Neural progenitor cell (in vitro differentiated cells): ENCODE results near the gene ZC3H13. TPM values are rescaled to one million over a fixed set of nuclear protein-coding genes. Genes with fewer than 3 reads are reported as not detected.

Experiments used
- DNase-seq: peaks from one replicate; pipeline ENCODE4 v3.0.0-alpha.2; 2016; ENCODE audit warnings: low spot score
- H2AFZ ChIP-seq: fragments of 200-600 bp; sonication (generic); replicated peaks from 2 replicates; pipeline ENCODE4 v1.6.1; 2016; ENCODE audit warnings: antibody characterized with exemption
- H3F3A ChIP-seq: fragments of 200-600 bp; sonication (generic); 2 replicates; pipeline ENCODE4 v1.6.1; 2016; ENCODE audit warnings: antibody characterized with exemption, low read depth
- H3K27ac ChIP-seq: fragments of 200-600 bp; sonication (generic); 2 replicates; pipeline ENCODE4 v1.5.1; 2016; ENCODE audit warnings: mild to moderate bottlenecking
- H3K27me3 ChIP-seq: fragments of 200-600 bp; sonication (generic); 2 replicates; pipeline ENCODE4 v1.6.1; 2016; ENCODE audit warnings: mild to moderate bottlenecking, moderate library complexity
- H3K36me3 ChIP-seq: fragments of 200-600 bp; sonication (generic); 2 replicates; pipeline ENCODE4 v1.5.1; 2016
- H3K4me1 ChIP-seq: fragments of 200-600 bp; sonication (generic); 2 replicates; pipeline ENCODE4 v1.6.1; 2016; ENCODE audit warnings: mixed run types
- H3K4me2 ChIP-seq: fragments of 200-600 bp; sonication (generic); 2 replicates; pipeline ENCODE4 v1.6.1; 2016
- H3K4me3 ChIP-seq: fragments of 200-600 bp; sonication (generic); 2 replicates; pipeline ENCODE4 v1.5.1; 2016
- H3K79me2 ChIP-seq: fragments of 200-600 bp; sonication (generic); 2 replicates; pipeline ENCODE4 v1.6.1; 2016; ENCODE audit warnings: low read depth
- H3K9ac ChIP-seq: fragments of 200-600 bp; sonication (generic); 2 replicates; pipeline ENCODE4 v1.6.1; 2016
- H3K9me3 ChIP-seq: fragments of 200-600 bp; sonication (generic); 2 replicates; pipeline ENCODE4 v1.5.1; 2016; ENCODE audit warnings: low read depth
- H4K20me1 ChIP-seq: fragments of 200-600 bp; sonication (generic); 2 replicates; pipeline ENCODE4 v1.6.1; 2016; ENCODE audit warnings: low read depth
- H3K27ac Mint-ChIP-seq: 3 replicates; pipeline ENCODE4 v1.8.0; 2021; ENCODE audit warnings: mixed read lengths
- H3K27me3 Mint-ChIP-seq: 2 replicates; pipeline ENCODE4 v1.8.0; 2022; ENCODE audit warnings: low read depth, mild to moderate bottlenecking, inconsistent platforms, moderate library complexity, mixed read lengths; ENCODE audit not compliant: insufficient read depth
- H3K36me3 Mint-ChIP-seq: 3 replicates; pipeline ENCODE4 v1.8.0; 2021; ENCODE audit warnings: mixed read lengths
- H3K4me1 Mint-ChIP-seq: 3 replicates; pipeline ENCODE4 v1.8.0; 2021; ENCODE audit warnings: mixed read lengths
- H3K4me3 Mint-ChIP-seq: 3 replicates; pipeline ENCODE4 v1.8.0; 2021; ENCODE audit warnings: mild to moderate bottlenecking, moderate library complexity, mixed read lengths
- H3K9me3 Mint-ChIP-seq: 3 replicates; pipeline ENCODE4 v1.8.0; 2020; ENCODE audit warnings: mixed read lengths
- CTCF ChIP-seq: fragments of 200-600 bp; sonication (generic); IDR thresholded peaks from 2 replicates; pipeline ENCODE4 v1.5.1; 2017; ENCODE audit warnings: antibody characterized with exemption, mild to moderate bottlenecking
- EZH2 ChIP-seq: fragments of 200-600 bp; sonication (generic); IDR thresholded peaks from 2 replicates; pipeline ENCODE4 v1.6.1; 2017; ENCODE audit warnings: antibody characterized with exemption, mild to moderate bottlenecking, moderate library complexity
- EZH2phosphoT487 ChIP-seq: fragments of 200-600 bp; sonication (generic); IDR thresholded peaks from 2 replicates; pipeline ENCODE4 v1.6.1; 2017; ENCODE audit warnings: antibody characterized with exemption
- total RNA-seq: library from RNA; depleted of rRNA; stranded (reverse); fragments of >200 nt; gene quantifications from 2 replicates; pipeline ENCODE4 v1.2.3, GENCODE V29; 2015; ENCODE audit warnings: low replicate concordance

The ZC3H13 gene
- total RNA-seq, 1 donor from 2014 or later, result 41.4 TPM

- H3K9ac ChIP-seq, result no peak overlapping the region
- H3K27me3 Mint-ChIP-seq, result peaks cover 7% of the 10 kb centered on the region
- TF ChIP-seq CTCF (no peak), EZH2phosphoT487 (no peak), EZH2 (no peak)
Observed at GRCh38 chr13:45932172-45932571, 120.4 kb downstream of the ZC3H13 start.

GRCh38 chr13:45931211-45931610 is 121.3 kb downstream of the ZC3H13 start:
- no peak overlapping the region for H3K4me3 Mint-ChIP-seq
- TF ChIP-seq EZH2phosphoT487, result no peak
- TF ChIP-seq CTCF, result no peak
- TF ChIP-seq EZH2, result no peak
- no peaks in the 10 kb centered on the region for H3K36me3 ChIP-seq
- H3K9me3 Mint-ChIP-seq, result peaks cover 3% of the 10 kb centered on the region
- no peak overlapping the region for H3K27ac ChIP-seq
- H3K4me1 ChIP-seq, result no peaks in the 10 kb centered on the region
- no peaks in the 10 kb centered on the region for H3F3A ChIP-seq
- H2AFZ ChIP-seq, result no peak overlapping the region
- no peaks in the 10 kb centered on the region for H3K27me3 ChIP-seq
- H3K27ac Mint-ChIP-seq, result no peak overlapping the region
- no peaks in the 10 kb centered on the region for H4K20me1 ChIP-seq
- no peak overlapping the region for H3K4me3 ChIP-seq
- DNase-seq, result no peak
- no peaks in the 10 kb centered on the region for H3K36me3 Mint-ChIP-seq
- no peaks in the 10 kb centered on the region for H3K79me2 ChIP-seq
- H3K27me3 Mint-ChIP-seq, result peaks cover 7% of the 10 kb centered on the region
- H3K9me3 ChIP-seq, result no peaks in the 10 kb centered on the region
- no peak overlapping the region for H3K9ac ChIP-seq
- no peak overlapping the region for H3K4me2 ChIP-seq
- H3K4me1 Mint-ChIP-seq, result no peaks in the 10 kb centered on the region

More at GRCh38 chr13:45932172-45932571, 120.4 kb downstream of the ZC3H13 start:
- no peaks in the 10 kb centered on the region for H3K9me3 ChIP-seq
- no peaks in the 10 kb centered on the region for H3K4me1 Mint-ChIP-seq
- no peaks in the 10 kb centered on the region for H3K4me1 ChIP-seq
- no peak overlapping the region for H3K27ac Mint-ChIP-seq
- H4K20me1 ChIP-seq, result no peaks in the 10 kb centered on the region
- H3K27ac ChIP-seq, result no peak overlapping the region
- no peak overlapping the region for H3K4me3 ChIP-seq
- H3K79me2 ChIP-seq, result no peaks in the 10 kb centered on the region
- no peaks in the 10 kb centered on the region for H3K36me3 Mint-ChIP-seq
- H3K4me2 ChIP-seq, result no peak overlapping the region
- no peak overlapping the region for H2AFZ ChIP-seq
- H3K27me3 ChIP-seq, result no peaks in the 10 kb centered on the region
- no peak overlapping the region for H3K4me3 Mint-ChIP-seq
- peaks cover 3% of the 10 kb centered on the region for H3K9me3 Mint-ChIP-seq
- H3K36me3 ChIP-seq, result no peaks in the 10 kb centered on the region
- no peaks in the 10 kb centered on the region for H3F3A ChIP-seq
- DNase-seq, result no peak

GRCh38 chr13:45930177-45930576 is 122.4 kb downstream of the ZC3H13 start:
- H3K27ac ChIP-seq, result no peak overlapping the region
- H2AFZ ChIP-seq, result no peak overlapping the region
- no peaks in the 10 kb centered on the region for H3K79me2 ChIP-seq
- no peaks in the 10 kb centered on the region for H3K4me1 ChIP-seq
- no peaks in the 10 kb centered on the region for H3K36me3 ChIP-seq
- no peaks in the 10 kb centered on the region for H4K20me1 ChIP-seq
- no peaks in the 10 kb centered on the region for H3K9me3 ChIP-seq
- Mint-ChIP-seq H3K27me3 (peaks cover 7% of the 10 kb centered on the region), H3K4me3 (no peak overlapping the region), H3K4me1 (no peaks in the 10 kb centered on the region), H3K27ac (no peak overlapping the region), H3K36me3 (no peaks in the 10 kb centered on the region), H3K9me3 (peaks cover 3% of the 10 kb centered on the region)
- H3F3A ChIP-seq, result no peaks in the 10 kb centered on the region
- H3K27me3 ChIP-seq, result no peaks in the 10 kb centered on the region
- no peak for DNase-seq
- TF ChIP-seq EZH2, result no peak
- no peak for TF ChIP-seq CTCF
- no peak for TF ChIP-seq EZH2phosphoT487
- no peak overlapping the region for H3K4me2 ChIP-seq
- no peak overlapping the region for H3K4me3 ChIP-seq
- H3K9ac ChIP-seq, result no peak overlapping the region
